SU-DHL-6 (cell line): Measurements from ENCODE around the gene CABS1.

Experiments
- H2AFZ ChIP-seq: fragments of 200-600 bp; sonication (generic); 2 replicates; pipeline ENCODE4 v1.6.1; 2014; ENCODE audit warnings: low read depth, mild to moderate bottlenecking, moderate library complexity, mixed read lengths, antibody characterized with exemption, low read length; ENCODE audit not compliant: severe bottlenecking
- H3F3A ChIP-seq: fragments of 200-600 bp; shearing (Covaris generic); 2 replicates; pipeline ENCODE4 v1.6.0; 2016; ENCODE audit warnings: antibody characterized with exemption, mild to moderate bottlenecking; ENCODE audit not compliant: insufficient read depth
- H3K27ac ChIP-seq: fragments of 200-600 bp; sonication (generic); 2 replicates; pipeline ENCODE4 v1.5.1; 2016; ENCODE audit warnings: low read depth, mild to moderate bottlenecking, low read length, moderate library complexity, mixed read lengths
- H3K27me3 ChIP-seq: fragments of 200-600 bp; sonication (generic), shearing (Covaris generic); 2 replicates; pipeline ENCODE4 v1.6.0; 2014; ENCODE audit warnings: mild to moderate bottlenecking, low read length
- H3K36me3 ChIP-seq: fragments of 200-600 bp; sonication (generic); 2 replicates; pipeline ENCODE4 v1.6.1; 2014; ENCODE audit warnings: mild to moderate bottlenecking, low read length, mixed read lengths
- H3K4me2 ChIP-seq: fragments of 300-600, 200-600 bp; shearing (Covaris generic), sonication (generic); 2 replicates; pipeline ENCODE4 v1.6.0; 2014; ENCODE audit warnings: low read length, low read depth, mild to moderate bottlenecking; ENCODE audit not compliant: poor library complexity, severe bottlenecking
- H3K4me3 ChIP-seq: fragments of 200-600 bp; sonication (generic); 2 replicates; pipeline ENCODE4 v1.5.1; 2014; ENCODE audit warnings: antibody characterized with exemption, low read length, mild to moderate bottlenecking, mixed read lengths; ENCODE audit not compliant: insufficient read depth, poor library complexity, severe bottlenecking
- H3K79me2 ChIP-seq: fragments of 200-600 bp; sonication (generic); 2 replicates; pipeline ENCODE4 v1.6.1; 2014; ENCODE audit warnings: mild to moderate bottlenecking, low read length, moderate library complexity; ENCODE audit not compliant: insufficient read depth
- H3K9ac ChIP-seq: fragments of 200-600 bp; sonication (generic); 2 replicates; pipeline ENCODE4 v1.7.0; 2014; ENCODE audit warnings: mild to moderate bottlenecking, low read length
- H3K9me2 ChIP-seq: fragments of 200-600 bp; sonication (generic); replicated peaks from 2 replicates; pipeline ENCODE4 v1.6.1; 2014; ENCODE audit warnings: low read length; ENCODE audit not compliant: insufficient read depth
- H3K9me3 ChIP-seq: fragments of 200-600 bp; sonication (generic); 2 replicates; pipeline ENCODE4 v1.6.1; 2014; ENCODE audit warnings: low read length, mixed read lengths; ENCODE audit not compliant: insufficient read depth
- H4K20me1 ChIP-seq: fragments of 200-600 bp; sonication (generic); 2 replicates; pipeline ENCODE4 v1.6.1; 2014; ENCODE audit warnings: low read depth, mild to moderate bottlenecking, antibody characterized with exemption, low read length, moderate library complexity, mixed read lengths
- EZH2phosphoT487 ChIP-seq: fragments of 200-600 bp; sonication (generic), shearing (Covaris generic); conservative IDR thresholded peaks from 2 replicates; pipeline ENCODE4 v1.6.1; 2018; ENCODE audit warnings: mild to moderate bottlenecking, antibody characterized with exemption, low read length, moderate library complexity, mixed read lengths
- TF ChIP-seq, protein P1 (sequence below): fragments of 200-600 bp; sonication (generic); IDR thresholded peaks from one replicate; pipeline ENCODE4 v1.5.1; 2017; ENCODE audit warnings: antibody characterized with exemption, mild to moderate bottlenecking, low read length, moderate library complexity; ENCODE audit not compliant: insufficient read depth, poor library complexity, severe bottlenecking

Gene CABS1

DNA sequence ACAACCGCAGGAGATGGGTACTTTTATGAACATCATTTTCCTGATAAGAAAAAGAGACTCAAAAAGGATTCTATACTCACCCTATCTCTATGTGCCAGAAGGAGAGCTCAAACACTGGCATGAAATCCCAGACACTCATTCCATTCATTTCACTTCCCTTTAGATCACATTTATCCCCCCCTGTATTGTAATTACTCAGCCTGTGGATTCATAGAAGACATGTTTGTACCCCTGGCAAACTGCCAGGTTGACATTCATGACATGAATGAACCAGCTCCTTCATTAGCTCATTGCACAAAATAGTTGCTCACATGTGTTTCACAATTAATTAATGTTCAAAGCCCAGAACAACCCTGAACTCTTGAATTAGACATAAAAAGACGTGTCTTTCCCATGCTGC is 30.7 kb downstream of the CABS1 start:
- no peaks in the 10 kb centered on the region for H3K9me3 ChIP-seq
- no peaks in the 10 kb centered on the region for H3K79me2 ChIP-seq
- no peaks in the 10 kb centered on the region for H3K36me3 ChIP-seq
- no peaks in the 10 kb centered on the region for H3K27me3 ChIP-seq
- no peak overlapping the region for H3K27ac ChIP-seq
- TF ChIP-seq, protein P1, sequence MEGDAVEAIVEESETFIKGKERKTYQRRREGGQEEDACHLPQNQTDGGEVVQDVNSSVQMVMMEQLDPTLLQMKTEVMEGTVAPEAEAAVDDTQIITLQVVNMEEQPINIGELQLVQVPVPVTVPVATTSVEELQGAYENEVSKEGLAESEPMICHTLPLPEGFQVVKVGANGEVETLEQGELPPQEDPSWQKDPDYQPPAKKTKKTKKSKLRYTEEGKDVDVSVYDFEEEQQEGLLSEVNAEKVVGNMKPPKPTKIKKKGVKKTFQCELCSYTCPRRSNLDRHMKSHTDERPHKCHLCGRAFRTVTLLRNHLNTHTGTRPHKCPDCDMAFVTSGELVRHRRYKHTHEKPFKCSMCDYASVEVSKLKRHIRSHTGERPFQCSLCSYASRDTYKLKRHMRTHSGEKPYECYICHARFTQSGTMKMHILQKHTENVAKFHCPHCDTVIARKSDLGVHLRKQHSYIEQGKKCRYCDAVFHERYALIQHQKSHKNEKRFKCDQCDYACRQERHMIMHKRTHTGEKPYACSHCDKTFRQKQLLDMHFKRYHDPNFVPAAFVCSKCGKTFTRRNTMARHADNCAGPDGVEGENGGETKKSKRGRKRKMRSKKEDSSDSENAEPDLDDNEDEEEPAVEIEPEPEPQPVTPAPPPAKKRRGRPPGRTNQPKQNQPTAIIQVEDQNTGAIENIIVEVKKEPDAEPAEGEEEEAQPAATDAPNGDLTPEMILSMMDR: no peak
- no peak for TF ChIP-seq EZH2phosphoT487
- no peak overlapping the region for H3K4me3 ChIP-seq
- H4K20me1 ChIP-seq: no peaks in the 10 kb centered on the region
- H3F3A ChIP-seq: no peaks in the 10 kb centered on the region
- H3K4me2 ChIP-seq: no peak overlapping the region
- H3K9me2 ChIP-seq: no peaks in the 10 kb centered on the region
- H3K9ac ChIP-seq: no peak overlapping the region
- no peak overlapping the region for H2AFZ ChIP-seq

DNA sequence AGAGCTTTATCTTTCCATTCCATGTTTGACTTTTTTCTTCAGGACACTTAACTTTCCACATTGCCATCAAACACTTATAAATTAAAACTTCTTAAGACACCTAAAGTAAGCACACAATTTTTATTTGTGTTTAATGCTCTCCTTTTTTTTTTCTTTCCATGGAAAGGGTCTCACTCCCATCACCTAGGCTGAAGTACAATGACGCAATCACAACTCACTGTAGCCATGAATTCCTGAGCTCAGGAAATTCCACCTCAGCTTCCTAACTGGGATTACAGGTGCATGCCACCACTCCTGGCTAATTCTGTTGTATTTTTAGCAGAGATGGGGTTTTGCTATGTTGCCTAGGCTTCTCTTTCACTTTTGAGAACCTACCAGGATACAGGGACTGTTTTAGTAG is 33.0 kb downstream of the CABS1 start:
- Histone ChIP-seq H3K36me3 (no peaks in the 10 kb centered on the region), H4K20me1 (no peaks in the 10 kb centered on the region), H2AFZ (no peak overlapping the region), H3K9ac (no peak overlapping the region), H3K79me2 (no peaks in the 10 kb centered on the region), H3K4me2 (no peak overlapping the region), H3F3A (no peaks in the 10 kb centered on the region), H3K4me3 (no peak overlapping the region), H3K9me3 (no peaks in the 10 kb centered on the region), H3K27me3 (no peaks in the 10 kb centered on the region), H3K9me2 (no peaks in the 10 kb centered on the region), H3K27ac (no peak overlapping the region)
- TF ChIP-seq, protein P1: no peak
- no peak for TF ChIP-seq EZH2phosphoT487

DNA sequence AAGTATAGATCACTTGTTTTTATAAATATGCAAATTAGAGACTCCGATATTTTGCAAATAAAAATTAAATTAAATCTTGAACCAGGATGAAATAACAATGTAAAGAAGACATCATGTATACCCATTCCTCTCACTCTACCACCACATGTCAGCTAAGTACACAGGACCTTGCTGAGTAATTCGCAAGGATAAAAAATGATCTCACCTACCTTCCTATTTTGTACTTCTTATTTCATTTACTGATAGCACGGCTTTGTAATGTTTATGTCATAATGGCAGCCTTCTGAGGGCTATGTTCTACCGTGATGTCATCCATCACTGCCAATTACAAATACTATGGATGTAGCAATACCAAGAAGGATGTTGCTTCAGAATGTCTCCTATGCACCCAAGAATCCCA is 37.2 kb downstream of the CABS1 start:
- no peaks in the 10 kb centered on the region for H3K79me2 ChIP-seq
- H3K36me3 ChIP-seq: no peaks in the 10 kb centered on the region
- no peak overlapping the region for H3K4me3 ChIP-seq
- no peak overlapping the region for H3K4me2 ChIP-seq
- H3K9ac ChIP-seq: no peak overlapping the region
- no peak for TF ChIP-seq EZH2phosphoT487
- TF ChIP-seq, protein P1: no peak
- H3K9me2 ChIP-seq: no peaks in the 10 kb centered on the region
- H4K20me1 ChIP-seq: no peaks in the 10 kb centered on the region
- no peak overlapping the region for H3K27ac ChIP-seq
- no peaks in the 10 kb centered on the region for H3F3A ChIP-seq
- no peak overlapping the region for H2AFZ ChIP-seq
- H3K9me3 ChIP-seq: no peaks in the 10 kb centered on the region
- no peaks in the 10 kb centered on the region for H3K27me3 ChIP-seq
